ENCODE results near the gene ANKZF1.
"Not testable (repeated sequence)": the region's sequence is repeated elsewhere in the genome, so short reads cannot be mapped to it uniquely, and the experiment has no call there.

Gene ANKZF1

GRCh38 chr2:219230059-219230540 is 494 bp downstream of the ANKZF1 start:
- FAIRE-seq = no peak

- no peak for FAIRE-seq
Measured at GRCh38 chr2:219234331-219234730, 4.7 kb downstream of the ANKZF1 start.

GRCh38 chr2:219243291-219243761 is 13.7 kb downstream of the ANKZF1 start:
- FAIRE-seq = no peak

GRCh38 chr2:219244789-219245147 is 15.2 kb downstream of the ANKZF1 start:
- no peak for FAIRE-seq

GRCh38 chr2:219245148-219245898 is 15.7 kb downstream of the ANKZF1 start, which contains the start of the genes GLB1L and STK16:
GLB1L (minus strand) TSS chr2:219245444; CDS start chr2:219243573, 1,871 bp downstream.
STK16 (plus strand) TSS chr2:219245479; CDS start chr2:219246000, 521 bp downstream.
- FAIRE-seq = no peak

- FAIRE-seq = no peak
Measured at GRCh38 chr2:219245899-219246230, 16.3 kb downstream of the ANKZF1 start.

- FAIRE-seq = no peak
Measured at GRCh38 chr2:219246559-219246958, 17.0 kb downstream of the ANKZF1 start.

- no peak for FAIRE-seq
Measured at GRCh38 chr2:219247678-219248642, 18.4 kb downstream of the ANKZF1 start.

GRCh38 chr2:219248845-219249202 is 19.2 kb downstream of the ANKZF1 start:
- FAIRE-seq = no peak

- no peak for FAIRE-seq
Measured at GRCh38 chr2:219249203-219249980, 19.8 kb downstream of the ANKZF1 start.

- FAIRE-seq = no peak
Measured at GRCh38 chr2:219250049-219250781, 20.6 kb downstream of the ANKZF1 start.

GRCh38 chr2:219251656-219252055 is 22.1 kb downstream of the ANKZF1 start:
- FAIRE-seq = no peak

- no peak for FAIRE-seq
Measured at GRCh38 chr2:219252084-219252483, 22.5 kb downstream of the ANKZF1 start.

GRCh38 chr2:219252570-219252899 is 22.9 kb downstream of the ANKZF1 start:
- FAIRE-seq = no peak

GRCh38 chr2:219252900-219253752 is 23.5 kb downstream of the ANKZF1 start, which contains the start of gene TUBA4B:
TUBA4B (plus strand) TSS chr2:219253243; CDS start chr2:219253408, 165 bp downstream.
- no peak for FAIRE-seq

GRCh38 chr2:219253753-219254589 is 24.4 kb downstream of the ANKZF1 start, which contains the start of gene TUBA4A:
TUBA4A (minus strand) TSS chr2:219253918; CDS start chr2:219253858, 60 bp downstream.
- FAIRE-seq = no peak

GRCh38 chr2:219254590-219255201 is 25.1 kb downstream of the ANKZF1 start:
- no peak for FAIRE-seq

GRCh38 chr2:219258942-219259341 is 29.3 kb downstream of the ANKZF1 start:
- not testable (repeated sequence) for FAIRE-seq
